Kidney epithelial cell (primary cell): ENCODE data around the gene FOXP1. TPM values are rescaled to one million over a fixed set of nuclear protein-coding genes. Genes with fewer than 3 reads are reported as not detected.

ENCODE experiments used
- DNase-seq: peaks from one replicate; pipeline ENCODE4 v3.0.0-alpha.2; 2010; ENCODE audit warnings: low read depth
- H3K27me3 ChIP-seq: 2 replicates; pipeline ENCODE4 v1.6.0; 2011; ENCODE audit warnings: low read length; ENCODE audit not compliant: control insufficient read depth, insufficient read depth
- H3K36me3 ChIP-seq: 2 replicates; pipeline ENCODE4 v1.5.1; 2011; ENCODE audit warnings: low read length; ENCODE audit not compliant: control insufficient read depth, insufficient read depth
- H3K4me3 ChIP-seq: 2 replicates; pipeline ENCODE4 v1.5.1; 2011; ENCODE audit warnings: low read depth, mild to moderate bottlenecking, control low read depth, low read length
- CTCF ChIP-seq: IDR thresholded peaks from 2 replicates; pipeline ENCODE4 v1.5.1; 2011; ENCODE audit warnings: mild to moderate bottlenecking, moderate library complexity, low read length, control low read depth, inconsistent platforms; ENCODE audit not compliant: insufficient read depth, poor library complexity, severe bottlenecking
- total RNA-seq: library from RNA; depleted of rRNA; stranded (reverse); fragments of >200 nt; gene quantifications from 2 replicates; pipeline ENCODE4 v1.2.3, GENCODE V29; 2015

FOXP1 gene
- total RNA-seq, 1 donor from 2014 or later = 75.0 TPM

DNA sequence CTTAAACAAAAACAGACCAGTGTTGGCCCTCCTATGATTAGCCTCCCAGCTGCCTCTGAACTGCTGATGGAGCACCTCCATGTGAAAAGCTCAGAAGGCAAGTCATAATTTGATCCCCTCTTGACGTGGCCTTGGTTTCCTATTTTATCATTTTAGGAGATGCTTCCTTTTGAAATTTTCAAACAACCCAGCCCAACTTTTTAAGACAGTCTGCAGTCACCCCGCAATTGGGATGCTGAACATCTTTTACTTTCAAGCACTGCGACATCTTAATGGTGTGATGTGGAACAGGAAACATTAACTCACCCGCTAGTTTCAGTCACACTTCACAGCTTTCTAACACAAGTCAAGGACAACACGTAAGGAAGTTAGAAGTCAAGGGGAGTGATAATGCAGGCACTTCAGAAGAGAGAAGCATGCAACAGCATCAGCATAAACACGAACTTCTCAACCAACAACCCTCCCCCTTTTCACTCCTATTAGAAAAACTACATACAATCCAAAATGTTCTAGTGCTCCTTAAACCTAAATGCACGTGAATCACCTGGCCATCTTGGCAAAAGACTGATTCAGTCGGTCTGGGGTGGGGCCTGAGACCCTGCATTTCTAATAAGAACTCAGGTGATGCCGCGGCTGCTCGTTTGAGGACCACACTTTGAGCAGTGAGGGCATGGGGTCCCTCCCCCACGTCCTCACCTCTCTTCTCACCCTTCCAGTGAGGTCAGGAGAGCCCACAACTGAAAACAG, 161.5 kb downstream of the FOXP1 start:
- no peak for DNase-seq
- Histone ChIP-seq H3K4me3 (no peak overlapping the region), H3K27me3 (no peaks in the 10 kb centered on the region), H3K36me3 (no peaks in the 10 kb centered on the region)
- TF ChIP-seq CTCF = no peak

DNA sequence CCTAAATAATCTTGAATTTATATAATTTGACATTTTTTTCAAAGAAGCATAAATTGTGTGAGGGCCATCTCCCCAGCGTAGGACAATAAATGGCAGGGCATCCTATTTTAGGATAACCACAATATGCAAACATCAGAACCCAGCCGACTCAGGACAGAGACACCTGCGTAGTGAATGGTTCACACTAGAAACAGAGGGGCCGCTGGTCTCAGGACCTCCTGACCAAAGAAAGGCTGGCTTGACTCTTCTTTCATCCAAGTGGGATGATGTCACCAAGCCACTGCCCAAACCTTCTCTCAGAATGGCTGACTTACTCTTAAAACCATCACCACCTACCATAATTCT, 162.1 kb downstream of the FOXP1 start:
- Histone ChIP-seq H3K4me3 (no peak overlapping the region), H3K27me3 (no peaks in the 10 kb centered on the region), H3K36me3 (no peaks in the 10 kb centered on the region)
- no peak for TF ChIP-seq CTCF
- DNase-seq = no peak

DNA sequence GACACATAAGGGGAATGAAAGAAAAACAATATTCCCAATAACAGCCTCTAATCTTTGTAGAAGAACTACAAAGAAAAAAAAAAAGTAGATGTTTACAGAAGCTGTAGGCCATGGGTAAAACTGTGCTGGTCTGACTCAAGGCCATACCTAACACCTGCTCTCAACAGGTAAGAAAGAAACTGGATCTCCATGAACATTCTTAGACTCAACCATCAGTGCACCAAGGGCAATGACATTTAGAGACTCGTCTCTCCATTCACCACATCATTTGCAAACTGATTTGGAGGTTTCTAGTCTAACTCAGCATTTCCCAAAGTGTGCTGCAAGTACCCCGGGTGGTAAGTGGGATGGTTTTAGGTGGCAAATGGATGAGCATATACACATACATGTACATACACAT, 164.2 kb downstream of the FOXP1 start:
- H3K27me3 ChIP-seq = no peaks in the 10 kb centered on the region
- no peaks in the 10 kb centered on the region for H3K36me3 ChIP-seq
- H3K4me3 ChIP-seq = no peak overlapping the region
- no peak for DNase-seq
- no peak for TF ChIP-seq CTCF

GRCh38 chr3:71417791-71418190, 165.7 kb downstream of the FOXP1 start:
- H3K36me3 ChIP-seq = no peaks in the 10 kb centered on the region
- no peaks in the 10 kb centered on the region for H3K27me3 ChIP-seq
- no peak overlapping the region for H3K4me3 ChIP-seq
- no peak for TF ChIP-seq CTCF
- DNase-seq = no peak

- peak; percentile 24 for TF ChIP-seq CTCF
- Histone ChIP-seq H3K4me3 (no peak overlapping the region), H3K27me3 (no peaks in the 10 kb centered on the region), H3K36me3 (no peaks in the 10 kb centered on the region)
- no peak for DNase-seq
Observed at GRCh38 chr3:71416876-71417275, 166.7 kb downstream of the FOXP1 start.

GRCh38 chr3:71415681-71416122, 167.8 kb downstream of the FOXP1 start:
- no peaks in the 10 kb centered on the region for H3K36me3 ChIP-seq
- no peak overlapping the region for H3K4me3 ChIP-seq
- no peaks in the 10 kb centered on the region for H3K27me3 ChIP-seq
- DNase-seq = no peak
- TF ChIP-seq CTCF = no peak
